NCI-H446 (cell line): ENCODE measurements around the gene NRCAM.
A peak's percentile ranks its signal among the peaks of the same experiment; 100 is the strongest.

Experiments
- DNase-seq, 2 experiments: peaks; one replicate each; lab custom pipeline; 2025; lab: John Stamatoyannopoulos, UW

NRCAM gene

GRCh38 chr7:108156897-108157605 lies 299.2 kb downstream of the NRCAM start:
- DNase-seq = no peak

GRCh38 chr7:108152198-108152597 lies 304.0 kb downstream of the NRCAM start:
- DNase-seq = no peak

- no peak for DNase-seq
These were observed 306.3 kb downstream of the NRCAM start for GRCh38 chr7:108149908-108150307.

GRCh38 chr7:108149119-108149518 lies 307.1 kb downstream of the NRCAM start:
- DNase-seq = no peak

- DNase-seq = peak in 1 of 2 experiments; percentile 17
These were observed 309.1 kb downstream of the NRCAM start for GRCh38 chr7:108147031-108147563.

GRCh38 chr7:108146070-108146842 lies 310.0 kb downstream of the NRCAM start:
- DNase-seq = peak; percentile 50 to 51

GRCh38 chr7:108145401-108145800 lies 310.8 kb downstream of the NRCAM start:
- DNase-seq = no peak

- DNase-seq = no peak
These were observed 311.3 kb downstream of the NRCAM start for GRCh38 chr7:108144931-108145330.

- DNase-seq = no peak
These were observed 312.4 kb downstream of the NRCAM start for GRCh38 chr7:108143658-108144420.

GRCh38 chr7:108142675-108143259 lies 313.5 kb downstream of the NRCAM start:
- no peak for DNase-seq

GRCh38 chr7:108142180-108142579 lies 314.1 kb downstream of the NRCAM start:
- DNase-seq = no peak

- DNase-seq = no peak
These were observed 315.6 kb downstream of the NRCAM start for GRCh38 chr7:108140671-108141070.

- no peak for DNase-seq
These were observed 317.3 kb downstream of the NRCAM start for GRCh38 chr7:108138911-108139310.

- no peak for DNase-seq
These were observed 318.2 kb downstream of the NRCAM start for GRCh38 chr7:108137993-108138392.

- no peak for DNase-seq
These were observed 319.2 kb downstream of the NRCAM start for GRCh38 chr7:108137040-108137439.

GRCh38 chr7:108136191-108136688 lies 320.0 kb downstream of the NRCAM start:
- DNase-seq = no peak

- DNase-seq = no peak
These were observed 320.6 kb downstream of the NRCAM start for GRCh38 chr7:108135446-108136190.

- DNase-seq = no peak
These were observed 321.8 kb downstream of the NRCAM start for GRCh38 chr7:108134486-108134885.

GRCh38 chr7:108132551-108133265 lies 323.5 kb downstream of the NRCAM start:
- DNase-seq = no peak

- DNase-seq = no peak
These were observed 326.0 kb downstream of the NRCAM start, which contains the start of gene LAMB4 for GRCh38 chr7:108130261-108130660. Gene LAMB4 (minus strand): TSS chr7:108130361. CDS start chr7:108123164, 7,197 bp downstream.
